Measurements from ENCODE around the gene SGK1. TPM values are rescaled to one million over a fixed set of nuclear protein-coding genes. Genes with fewer than 3 reads are reported as not detected.

Gene SGK1
- total and polyA plus RNA-seq, 10 of the 15 experiments (the other 5 are each of a cell fraction or from before 2014, with no cell fraction given) = 0.62 to 5.1 (median 2.9) TPM

DNA sequence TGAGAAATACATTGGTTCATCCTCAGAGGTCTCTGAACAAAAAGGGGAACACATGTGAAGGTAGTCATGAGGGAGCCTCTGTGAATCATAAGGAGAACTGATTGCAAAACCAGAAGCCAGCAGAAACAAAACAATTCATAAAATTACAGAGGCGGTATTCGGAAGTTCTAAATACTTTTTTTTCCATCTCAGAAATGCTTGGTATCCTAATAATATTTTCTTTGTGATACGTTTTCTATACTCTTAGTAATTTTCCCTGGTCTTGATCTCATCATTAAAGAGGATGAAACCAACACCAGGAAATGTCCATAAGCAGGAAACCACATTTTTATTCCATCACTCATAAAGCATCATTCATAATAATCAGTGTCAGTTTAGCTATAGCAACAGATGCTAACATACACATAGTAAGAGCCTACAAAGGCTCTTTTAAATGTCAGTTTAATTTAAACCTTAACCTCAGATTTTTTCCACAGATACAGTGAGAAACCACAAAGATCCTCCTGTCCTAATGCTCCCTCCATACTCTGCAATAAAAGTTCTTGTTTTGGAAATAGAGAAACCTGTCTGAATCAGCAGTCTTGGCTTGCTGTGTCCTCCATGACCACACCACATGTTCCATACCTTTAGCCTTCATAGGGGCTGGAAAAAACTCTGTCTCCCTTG is 29.2 kb downstream of the SGK1 start (continued):
- TF ChIP-seq, protein P1, sequence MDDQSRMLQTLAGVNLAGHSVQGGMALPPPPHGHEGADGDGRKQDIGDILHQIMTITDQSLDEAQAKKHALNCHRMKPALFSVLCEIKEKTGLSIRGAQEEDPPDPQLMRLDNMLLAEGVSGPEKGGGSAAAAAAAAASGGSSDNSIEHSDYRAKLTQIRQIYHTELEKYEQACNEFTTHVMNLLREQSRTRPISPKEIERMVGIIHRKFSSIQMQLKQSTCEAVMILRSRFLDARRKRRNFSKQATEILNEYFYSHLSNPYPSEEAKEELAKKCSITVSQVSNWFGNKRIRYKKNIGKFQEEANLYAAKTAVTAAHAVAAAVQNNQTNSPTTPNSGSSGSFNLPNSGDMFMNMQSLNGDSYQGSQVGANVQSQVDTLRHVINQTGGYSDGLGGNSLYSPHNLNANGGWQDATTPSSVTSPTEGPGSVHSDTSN (IDR thresholded peaks at IDR 0.05; ENCODE audit: insufficient replicate concordance, low read depth, low read length) = no peak
- TF ChIP-seq NR2F1 (conservative IDR thresholded peaks at IDR 0.05) (no peak), SIN3A (IDR thresholded peaks at IDR 0.05; ENCODE audit: low read depth, low read length) (no peak), KAT2A (conservative IDR thresholded peaks at IDR 0.05; ENCODE audit: control insufficient read depth, low read depth, low read length) (no peak), IKZF1 (conservative IDR thresholded peaks at IDR 0.05) (peak; percentile 43), TCF7 (IDR thresholded peaks at IDR 0.05; ENCODE audit: borderline replicate concordance) (no peak), NFIC (IDR thresholded peaks at IDR 0.05; ENCODE audit: low read depth, low read length) (peak; percentile 57), HDAC2 (IDR thresholded peaks at IDR 0.05) (no peak), ESRRA (IDR thresholded peaks at IDR 0.05; ENCODE audit: low read length) (no peak), CBX3 (IDR thresholded peaks at IDR 0.05; ENCODE audit: borderline replicate concordance, low read depth) (no peak)
- TF ChIP-seq, protein P2, sequence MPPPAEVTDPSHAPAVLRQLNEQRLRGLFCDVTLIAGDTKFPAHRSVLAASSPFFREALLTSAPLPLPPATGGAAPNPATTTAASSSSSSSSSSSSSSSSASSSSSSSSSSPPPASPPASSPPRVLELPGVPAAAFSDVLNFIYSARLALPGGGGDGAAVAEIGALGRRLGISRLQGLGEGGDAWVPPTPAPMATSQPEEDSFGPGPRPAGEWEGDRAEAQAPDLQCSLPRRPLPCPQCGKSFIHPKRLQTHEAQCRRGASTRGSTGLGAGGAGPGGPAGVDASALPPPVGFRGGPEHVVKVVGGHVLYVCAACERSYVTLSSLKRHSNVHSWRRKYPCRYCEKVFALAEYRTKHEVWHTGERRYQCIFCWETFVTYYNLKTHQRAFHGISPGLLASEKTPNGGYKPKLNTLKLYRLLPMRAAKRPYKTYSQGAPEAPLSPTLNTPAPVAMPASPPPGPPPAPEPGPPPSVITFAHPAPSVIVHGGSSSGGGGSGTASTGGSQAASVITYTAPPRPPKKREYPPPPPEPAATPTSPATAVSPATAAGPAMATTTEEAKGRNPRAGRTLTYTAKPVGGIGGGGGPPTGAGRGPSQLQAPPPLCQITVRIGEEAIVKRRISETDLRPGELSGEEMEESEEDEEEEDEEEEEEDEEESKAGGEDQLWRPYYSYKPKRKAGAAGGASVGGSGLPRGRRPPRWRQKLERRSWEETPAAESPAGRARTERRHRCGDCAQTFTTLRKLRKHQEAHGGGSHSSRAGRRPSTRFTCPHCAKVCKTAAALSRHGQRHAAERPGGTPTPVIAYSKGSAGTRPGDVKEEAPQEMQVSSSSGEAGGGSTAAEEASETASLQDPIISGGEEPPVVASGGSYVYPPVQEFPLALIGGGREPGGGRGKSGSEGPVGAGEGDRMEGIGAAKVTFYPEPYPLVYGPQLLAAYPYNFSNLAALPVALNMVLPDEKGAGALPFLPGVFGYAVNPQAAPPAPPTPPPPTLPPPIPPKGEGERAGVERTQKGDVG (CRISPR knock-in tag; IDR thresholded peaks at IDR 0.05) = no peak
- TF ChIP-seq, protein P3, sequence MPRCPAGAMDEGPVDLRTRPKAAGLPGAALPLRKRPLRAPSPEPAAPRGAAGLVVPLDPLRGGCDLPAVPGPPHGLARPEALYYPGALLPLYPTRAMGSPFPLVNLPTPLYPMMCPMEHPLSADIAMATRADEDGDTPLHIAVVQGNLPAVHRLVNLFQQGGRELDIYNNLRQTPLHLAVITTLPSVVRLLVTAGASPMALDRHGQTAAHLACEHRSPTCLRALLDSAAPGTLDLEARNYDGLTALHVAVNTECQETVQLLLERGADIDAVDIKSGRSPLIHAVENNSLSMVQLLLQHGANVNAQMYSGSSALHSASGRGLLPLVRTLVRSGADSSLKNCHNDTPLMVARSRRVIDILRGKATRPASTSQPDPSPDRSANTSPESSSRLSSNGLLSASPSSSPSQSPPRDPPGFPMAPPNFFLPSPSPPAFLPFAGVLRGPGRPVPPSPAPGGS (IDR thresholded peaks at IDR 0.05; ENCODE audit: borderline replicate concordance, insufficient read depth, low read depth, low read length, poor library complexity, severe bottlenecking) = no peak
- TF ChIP-seq, protein P4, sequence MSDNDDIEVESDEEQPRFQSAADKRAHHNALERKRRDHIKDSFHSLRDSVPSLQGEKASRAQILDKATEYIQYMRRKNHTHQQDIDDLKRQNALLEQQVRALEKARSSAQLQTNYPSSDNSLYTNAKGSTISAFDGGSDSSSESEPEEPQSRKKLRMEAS (IDR thresholded peaks at IDR 0.05; ENCODE audit: low read depth, low read length) = no peak
- TF ChIP-seq, protein P5, sequence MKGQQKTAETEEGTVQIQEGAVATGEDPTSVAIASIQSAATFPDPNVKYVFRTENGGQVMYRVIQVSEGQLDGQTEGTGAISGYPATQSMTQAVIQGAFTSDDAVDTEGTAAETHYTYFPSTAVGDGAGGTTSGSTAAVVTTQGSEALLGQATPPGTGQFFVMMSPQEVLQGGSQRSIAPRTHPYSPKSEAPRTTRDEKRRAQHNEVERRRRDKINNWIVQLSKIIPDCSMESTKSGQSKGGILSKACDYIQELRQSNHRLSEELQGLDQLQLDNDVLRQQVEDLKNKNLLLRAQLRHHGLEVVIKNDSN (IDR thresholded peaks at IDR 0.05; ENCODE audit: borderline replicate concordance, extremely low read length, insufficient read depth, low read depth, low read length) = no peak
- TF ChIP-seq, protein P6, sequence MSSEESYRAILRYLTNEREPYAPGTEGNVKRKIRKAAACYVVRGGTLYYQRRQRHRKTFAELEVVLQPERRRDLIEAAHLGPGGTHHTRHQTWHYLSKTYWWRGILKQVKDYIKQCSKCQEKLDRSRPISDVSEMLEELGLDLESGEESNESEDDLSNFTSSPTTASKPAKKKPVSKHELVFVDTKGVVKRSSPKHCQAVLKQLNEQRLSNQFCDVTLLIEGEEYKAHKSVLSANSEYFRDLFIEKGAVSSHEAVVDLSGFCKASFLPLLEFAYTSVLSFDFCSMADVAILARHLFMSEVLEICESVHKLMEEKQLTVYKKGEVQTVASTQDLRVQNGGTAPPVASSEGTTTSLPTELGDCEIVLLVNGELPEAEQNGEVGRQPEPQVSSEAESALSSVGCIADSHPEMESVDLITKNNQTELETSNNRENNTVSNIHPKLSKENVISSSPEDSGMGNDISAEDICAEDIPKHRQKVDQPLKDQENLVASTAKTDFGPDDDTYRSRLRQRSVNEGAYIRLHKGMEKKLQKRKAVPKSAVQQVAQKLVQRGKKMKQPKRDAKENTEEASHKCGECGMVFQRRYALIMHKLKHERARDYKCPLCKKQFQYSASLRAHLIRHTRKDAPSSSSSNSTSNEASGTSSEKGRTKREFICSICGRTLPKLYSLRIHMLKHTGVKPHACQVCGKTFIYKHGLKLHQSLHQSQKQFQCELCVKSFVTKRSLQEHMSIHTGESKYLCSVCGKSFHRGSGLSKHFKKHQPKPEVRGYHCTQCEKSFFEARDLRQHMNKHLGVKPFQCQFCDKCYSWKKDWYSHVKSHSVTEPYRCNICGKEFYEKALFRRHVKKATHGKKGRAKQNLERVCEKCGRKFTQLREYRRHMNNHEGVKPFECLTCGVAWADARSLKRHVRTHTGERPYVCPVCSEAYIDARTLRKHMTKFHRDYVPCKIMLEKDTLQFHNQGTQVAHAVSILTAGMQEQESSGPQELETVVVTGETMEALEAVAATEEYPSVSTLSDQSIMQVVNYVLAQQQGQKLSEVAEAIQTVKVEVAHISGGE (CRISPR knock-in tag; IDR thresholded peaks at IDR 0.05) = no peak
- TF ChIP-seq, protein P7, sequence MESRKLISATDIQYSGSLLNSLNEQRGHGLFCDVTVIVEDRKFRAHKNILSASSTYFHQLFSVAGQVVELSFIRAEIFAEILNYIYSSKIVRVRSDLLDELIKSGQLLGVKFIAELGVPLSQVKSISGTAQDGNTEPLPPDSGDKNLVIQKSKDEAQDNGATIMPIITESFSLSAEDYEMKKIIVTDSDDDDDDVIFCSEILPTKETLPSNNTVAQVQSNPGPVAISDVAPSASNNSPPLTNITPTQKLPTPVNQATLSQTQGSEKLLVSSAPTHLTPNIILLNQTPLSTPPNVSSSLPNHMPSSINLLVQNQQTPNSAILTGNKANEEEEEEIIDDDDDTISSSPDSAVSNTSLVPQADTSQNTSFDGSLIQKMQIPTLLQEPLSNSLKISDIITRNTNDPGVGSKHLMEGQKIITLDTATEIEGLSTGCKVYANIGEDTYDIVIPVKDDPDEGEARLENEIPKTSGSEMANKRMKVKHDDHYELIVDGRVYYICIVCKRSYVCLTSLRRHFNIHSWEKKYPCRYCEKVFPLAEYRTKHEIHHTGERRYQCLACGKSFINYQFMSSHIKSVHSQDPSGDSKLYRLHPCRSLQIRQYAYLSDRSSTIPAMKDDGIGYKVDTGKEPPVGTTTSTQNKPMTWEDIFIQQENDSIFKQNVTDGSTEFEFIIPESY (IDR thresholded peaks at IDR 0.05) = no peak
